Neural progenitor cell (in vitro differentiated cells): Measurements from ENCODE around the gene FARS2. TPM values are rescaled to one million over a fixed set of nuclear protein-coding genes. Genes with fewer than 3 reads are reported as not detected.

Experiments
- DNase-seq: peaks from one replicate; pipeline ENCODE4 v3.0.0-alpha.2; 2016; ENCODE audit warnings: low spot score
- H2AFZ ChIP-seq: fragments of 200-600 bp; sonication (generic); replicated peaks from 2 replicates; pipeline ENCODE4 v1.6.1; 2016; ENCODE audit warnings: antibody characterized with exemption
- H3F3A ChIP-seq: fragments of 200-600 bp; sonication (generic); 2 replicates; pipeline ENCODE4 v1.6.1; 2016; ENCODE audit warnings: antibody characterized with exemption, low read depth
- H3K27ac ChIP-seq: fragments of 200-600 bp; sonication (generic); 2 replicates; pipeline ENCODE4 v1.5.1; 2016; ENCODE audit warnings: mild to moderate bottlenecking
- H3K27me3 ChIP-seq: fragments of 200-600 bp; sonication (generic); 2 replicates; pipeline ENCODE4 v1.6.1; 2016; ENCODE audit warnings: mild to moderate bottlenecking, moderate library complexity
- H3K36me3 ChIP-seq: fragments of 200-600 bp; sonication (generic); 2 replicates; pipeline ENCODE4 v1.5.1; 2016
- H3K4me1 ChIP-seq: fragments of 200-600 bp; sonication (generic); 2 replicates; pipeline ENCODE4 v1.6.1; 2016; ENCODE audit warnings: mixed run types
- H3K4me2 ChIP-seq: fragments of 200-600 bp; sonication (generic); 2 replicates; pipeline ENCODE4 v1.6.1; 2016
- H3K4me3 ChIP-seq: fragments of 200-600 bp; sonication (generic); 2 replicates; pipeline ENCODE4 v1.5.1; 2016
- H3K79me2 ChIP-seq: fragments of 200-600 bp; sonication (generic); 2 replicates; pipeline ENCODE4 v1.6.1; 2016; ENCODE audit warnings: low read depth
- H3K9ac ChIP-seq: fragments of 200-600 bp; sonication (generic); 2 replicates; pipeline ENCODE4 v1.6.1; 2016
- H3K9me3 ChIP-seq: fragments of 200-600 bp; sonication (generic); 2 replicates; pipeline ENCODE4 v1.5.1; 2016; ENCODE audit warnings: low read depth
- H4K20me1 ChIP-seq: fragments of 200-600 bp; sonication (generic); 2 replicates; pipeline ENCODE4 v1.6.1; 2016; ENCODE audit warnings: low read depth
- H3K27ac Mint-ChIP-seq: 3 replicates; pipeline ENCODE4 v1.8.0; 2021; ENCODE audit warnings: mixed read lengths
- H3K27me3 Mint-ChIP-seq: 2 replicates; pipeline ENCODE4 v1.8.0; 2022; ENCODE audit warnings: low read depth, mild to moderate bottlenecking, inconsistent platforms, moderate library complexity, mixed read lengths; ENCODE audit not compliant: insufficient read depth
- H3K36me3 Mint-ChIP-seq: 3 replicates; pipeline ENCODE4 v1.8.0; 2021; ENCODE audit warnings: mixed read lengths
- H3K4me1 Mint-ChIP-seq: 3 replicates; pipeline ENCODE4 v1.8.0; 2021; ENCODE audit warnings: mixed read lengths
- H3K4me3 Mint-ChIP-seq: 3 replicates; pipeline ENCODE4 v1.8.0; 2021; ENCODE audit warnings: mild to moderate bottlenecking, moderate library complexity, mixed read lengths
- H3K9me3 Mint-ChIP-seq: 3 replicates; pipeline ENCODE4 v1.8.0; 2020; ENCODE audit warnings: mixed read lengths
- CTCF ChIP-seq: fragments of 200-600 bp; sonication (generic); IDR thresholded peaks from 2 replicates; pipeline ENCODE4 v1.5.1; 2017; ENCODE audit warnings: antibody characterized with exemption, mild to moderate bottlenecking
- EZH2 ChIP-seq: fragments of 200-600 bp; sonication (generic); IDR thresholded peaks from 2 replicates; pipeline ENCODE4 v1.6.1; 2017; ENCODE audit warnings: antibody characterized with exemption, mild to moderate bottlenecking, moderate library complexity
- EZH2phosphoT487 ChIP-seq: fragments of 200-600 bp; sonication (generic); IDR thresholded peaks from 2 replicates; pipeline ENCODE4 v1.6.1; 2017; ENCODE audit warnings: antibody characterized with exemption
- total RNA-seq: library from RNA; depleted of rRNA; stranded (reverse); fragments of >200 nt; gene quantifications from 2 replicates; pipeline ENCODE4 v1.2.3, GENCODE V29; 2015; ENCODE audit warnings: low replicate concordance

FARS2 gene
- 9.9 and 10.8 TPM in 2 replicates for total RNA-seq

- H3K36me3 Mint-ChIP-seq, result peaks cover 17% of the 10 kb centered on the region
- Histone ChIP-seq H3K27me3 (no peaks in the 10 kb centered on the region), H3K9me3 (no peaks in the 10 kb centered on the region), H2AFZ (peak within 1 kb of the TSS; percentile 95), H3K4me2 (peak within 1 kb of the TSS; percentile 98), H3K4me1 (peaks cover 15% of the 10 kb centered on the region), H3K4me3 (peak within 1 kb of the TSS; percentile 90), H3F3A (peaks cover 14% of the 10 kb centered on the region), H3K9ac (peak within 1 kb of the TSS; percentile 89), H3K36me3 (no peaks in the 10 kb centered on the region), H4K20me1 (no peaks in the 10 kb centered on the region), H3K27ac (peak within 1 kb of the TSS; percentile 96), H3K79me2 (peaks cover 74% of the 10 kb centered on the region)
- peak; percentile 95 for DNase-seq
- H3K9me3 Mint-ChIP-seq, result no peaks in the 10 kb centered on the region
- TF ChIP-seq CTCF (peak; percentile 42), EZH2phosphoT487 (no peak)
- peak within 1 kb of the TSS; percentile 100 for H3K27ac Mint-ChIP-seq
- H3K4me3 Mint-ChIP-seq, result peak within 1 kb of the TSS; percentile 99
- H3K4me1 Mint-ChIP-seq, result peaks cover 25% of the 10 kb centered on the region
- H3K27me3 Mint-ChIP-seq, result no peaks in the 10 kb centered on the region
Observed at GRCh38 chr6:5260661-5261544, at the start of gene FARS2, which contains the start of gene LYRM4. Gene FARS2, plus strand, starts transcription at chr6:5261513. Gene LYRM4, minus strand, starts transcription at chr6:5260950. Its CDS starts 217 bp downstream, at chr6:5260733.

GRCh38 chr6:5213836-5214235, 47.5 kb upstream of the FARS2 start:
- no peak overlapping the region for H3K4me3 Mint-ChIP-seq
- Histone ChIP-seq H3K9me3 (no peaks in the 10 kb centered on the region), H3K4me2 (no peak overlapping the region), H3K79me2 (no peaks in the 10 kb centered on the region), H3K27ac (no peak overlapping the region), H3K36me3 (no peaks in the 10 kb centered on the region), H3K4me3 (no peak overlapping the region), H3K27me3 (no peaks in the 10 kb centered on the region), H3K9ac (no peak overlapping the region), H3F3A (peaks cover 4% of the 10 kb centered on the region), H2AFZ (no peak overlapping the region), H4K20me1 (peaks cover 6% of the 10 kb centered on the region), H3K4me1 (no peaks in the 10 kb centered on the region)
- peaks cover 23% of the 10 kb centered on the region for H3K4me1 Mint-ChIP-seq
- H3K36me3 Mint-ChIP-seq, result peaks cover 8% of the 10 kb centered on the region
- DNase-seq, result no peak
- no peaks in the 10 kb centered on the region for H3K9me3 Mint-ChIP-seq
- TF ChIP-seq EZH2 (no peak), CTCF (no peak), EZH2phosphoT487 (no peak)
- H3K27ac Mint-ChIP-seq, result no peak overlapping the region
- no peaks in the 10 kb centered on the region for H3K27me3 Mint-ChIP-seq

GRCh38 chr6:5214570-5215052, 46.7 kb upstream of the FARS2 start:
- peaks cover 6% of the 10 kb centered on the region for H4K20me1 ChIP-seq
- peaks cover 8% of the 10 kb centered on the region for H3K36me3 Mint-ChIP-seq
- peaks cover 4% of the 10 kb centered on the region for H3F3A ChIP-seq
- peak; percentile 70 for DNase-seq
- no peaks in the 10 kb centered on the region for H3K4me1 ChIP-seq
- H3K79me2 ChIP-seq, result no peaks in the 10 kb centered on the region
- H3K4me3 Mint-ChIP-seq, result no peak overlapping the region
- no peaks in the 10 kb centered on the region for H3K9me3 Mint-ChIP-seq
- no peaks in the 10 kb centered on the region for H3K9me3 ChIP-seq
- no peak overlapping the region for H3K27ac Mint-ChIP-seq
- no peaks in the 10 kb centered on the region for H3K36me3 ChIP-seq
- H3K4me3 ChIP-seq, result no peak overlapping the region
- H3K4me2 ChIP-seq, result no peak overlapping the region
- H2AFZ ChIP-seq, result no peak overlapping the region
- no peak overlapping the region for H3K9ac ChIP-seq
- TF ChIP-seq EZH2phosphoT487 (no peak), CTCF (peak; percentile 92)
- no peaks in the 10 kb centered on the region for H3K27me3 ChIP-seq
- H3K27ac ChIP-seq, result no peak overlapping the region
- H3K27me3 Mint-ChIP-seq, result no peaks in the 10 kb centered on the region
- peaks cover 23% of the 10 kb centered on the region for H3K4me1 Mint-ChIP-seq
